NOMO-1 treated with dmso at 0.1 percent for 144 hours (cell line): ENCODE data around the gene CASP8.

Experiments
- DNase-seq: peaks from one replicate; lab custom pipeline; 2025; ENCODE audit not compliant: unreplicated experiment; lab: John Stamatoyannopoulos, UW

The CASP8 gene

DNA sequence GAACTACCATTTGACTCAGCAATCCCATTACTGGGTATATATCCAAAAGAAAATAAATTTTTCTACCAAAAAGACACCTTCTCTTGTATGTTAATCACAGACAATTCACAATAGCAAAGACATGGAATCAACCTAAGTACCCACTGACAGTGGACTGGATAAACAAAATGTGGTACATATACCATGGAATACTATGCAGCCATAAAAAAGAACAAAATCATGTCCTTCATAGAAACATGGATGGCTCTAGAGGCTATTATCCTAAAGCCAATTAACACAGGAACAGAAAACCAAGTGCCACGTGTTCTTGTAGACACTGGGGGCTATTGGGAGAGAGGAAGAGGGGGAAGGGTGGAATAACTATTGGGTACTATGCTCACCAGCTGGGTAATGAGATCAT is 69.1 kb downstream of the CASP8 start:
- DNase-seq = no peak
